Measurements from ENCODE around the gene SERPINB7.

GRCh38 chr18:63753676-63754075, 21.5 kb upstream of the SERPINB7 start:
- TF ChIP-seq, protein P1, sequence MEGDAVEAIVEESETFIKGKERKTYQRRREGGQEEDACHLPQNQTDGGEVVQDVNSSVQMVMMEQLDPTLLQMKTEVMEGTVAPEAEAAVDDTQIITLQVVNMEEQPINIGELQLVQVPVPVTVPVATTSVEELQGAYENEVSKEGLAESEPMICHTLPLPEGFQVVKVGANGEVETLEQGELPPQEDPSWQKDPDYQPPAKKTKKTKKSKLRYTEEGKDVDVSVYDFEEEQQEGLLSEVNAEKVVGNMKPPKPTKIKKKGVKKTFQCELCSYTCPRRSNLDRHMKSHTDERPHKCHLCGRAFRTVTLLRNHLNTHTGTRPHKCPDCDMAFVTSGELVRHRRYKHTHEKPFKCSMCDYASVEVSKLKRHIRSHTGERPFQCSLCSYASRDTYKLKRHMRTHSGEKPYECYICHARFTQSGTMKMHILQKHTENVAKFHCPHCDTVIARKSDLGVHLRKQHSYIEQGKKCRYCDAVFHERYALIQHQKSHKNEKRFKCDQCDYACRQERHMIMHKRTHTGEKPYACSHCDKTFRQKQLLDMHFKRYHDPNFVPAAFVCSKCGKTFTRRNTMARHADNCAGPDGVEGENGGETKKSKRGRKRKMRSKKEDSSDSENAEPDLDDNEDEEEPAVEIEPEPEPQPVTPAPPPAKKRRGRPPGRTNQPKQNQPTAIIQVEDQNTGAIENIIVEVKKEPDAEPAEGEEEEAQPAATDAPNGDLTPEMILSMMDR (IDR thresholded peaks at IDR 0.05) = no peak
- TF ChIP-seq POLR2A (IDR thresholded peaks at IDR 0.05) = no peak
